ENCODE results near the gene CCNG1.
"Not testable (repeated sequence)": the region's sequence is repeated elsewhere in the genome, so short reads cannot be mapped to it uniquely, and the experiment has no call there.

The CCNG1 gene

GRCh38 chr5:163409384-163409783 lies 28.0 kb upstream of the CCNG1 start:
- Histone ChIP-seq H3K36me3 (ENCODE audit: control insufficient read depth, insufficient read depth, low read length, severe bottlenecking) (no peaks in the 10 kb centered on the region), H3K9me3 (ENCODE audit: control insufficient read depth, low read length) (no peaks in the 10 kb centered on the region), H3K4me3 (ENCODE audit: low read length) (no peak overlapping the region), H3K27me3 (replicated peaks; ENCODE audit: control insufficient read depth, insufficient read depth, low read length) (peaks cover 20% of the 10 kb centered on the region), H3K4me1 (ENCODE audit: control insufficient read depth, insufficient read depth, low read length) (peaks cover 15% of the 10 kb centered on the region), H3K9ac (ENCODE audit: low read length) (no peak overlapping the region)
- no peak for DNase-seq (ENCODE audit: low read depth)

GRCh38 chr5:163410505-163410904 lies 26.9 kb upstream of the CCNG1 start:
- H3K27me3 ChIP-seq (replicated peaks; ENCODE audit: control insufficient read depth, insufficient read depth, low read length), result peaks cover 28% of the 10 kb centered on the region
- H3K36me3 ChIP-seq (ENCODE audit: control insufficient read depth, insufficient read depth, low read length, severe bottlenecking), result no peaks in the 10 kb centered on the region

GRCh38 chr5:163415673-163416072 lies 21.7 kb upstream of the CCNG1 start:
- H3K27me3 ChIP-seq (replicated peaks; ENCODE audit: control insufficient read depth, insufficient read depth, low read length), result peaks cover 37% of the 10 kb centered on the region
- not testable (repeated sequence) for H3K9ac ChIP-seq (ENCODE audit: low read length); H3K9me3 ChIP-seq (ENCODE audit: control insufficient read depth, low read length); H3K4me3 ChIP-seq (ENCODE audit: low read length); H3K36me3 ChIP-seq (ENCODE audit: control insufficient read depth, insufficient read depth, low read length, severe bottlenecking); H3K4me1 ChIP-seq (ENCODE audit: control insufficient read depth, insufficient read depth, low read length); DNase-seq (ENCODE audit: low read depth)

More at GRCh38 chr5:163410505-163410904, 26.9 kb upstream of the CCNG1 start:
- DNase-seq (ENCODE audit: low read depth), result no peak
- Histone ChIP-seq H3K9me3 (ENCODE audit: control insufficient read depth, low read length) (no peaks in the 10 kb centered on the region), H3K9ac (ENCODE audit: low read length) (no peak overlapping the region), H3K4me1 (ENCODE audit: control insufficient read depth, insufficient read depth, low read length) (peaks cover 18% of the 10 kb centered on the region), H3K4me3 (ENCODE audit: low read length) (no peak overlapping the region)

- Histone ChIP-seq H3K4me3 (ENCODE audit: low read length) (no peak overlapping the region), H3K4me1 (ENCODE audit: control insufficient read depth, insufficient read depth, low read length) (no peaks in the 10 kb centered on the region), H3K27me3 (replicated peaks; ENCODE audit: control insufficient read depth, insufficient read depth, low read length) (no peaks in the 10 kb centered on the region), H3K9ac (ENCODE audit: low read length) (no peak overlapping the region), H3K9me3 (ENCODE audit: control insufficient read depth, low read length) (peaks cover 4% of the 10 kb centered on the region), H3K36me3 (ENCODE audit: control insufficient read depth, insufficient read depth, low read length, severe bottlenecking) (no peaks in the 10 kb centered on the region)
- DNase-seq (ENCODE audit: low read depth), result no peak
Observed at GRCh38 chr5:163424836-163425235, 12.6 kb upstream of the CCNG1 start.

GRCh38 chr5:163426128-163426527 lies 11.3 kb upstream of the CCNG1 start:
- H3K9ac ChIP-seq (ENCODE audit: low read length); H3K4me1 ChIP-seq (ENCODE audit: control insufficient read depth, insufficient read depth, low read length); H3K4me3 ChIP-seq (ENCODE audit: low read length); DNase-seq (ENCODE audit: low read depth); H3K27me3 ChIP-seq (replicated peaks; ENCODE audit: control insufficient read depth, insufficient read depth, low read length); H3K9me3 ChIP-seq (ENCODE audit: control insufficient read depth, low read length); H3K36me3 ChIP-seq (ENCODE audit: control insufficient read depth, insufficient read depth, low read length, severe bottlenecking): not testable (repeated sequence)

GRCh38 chr5:163432544-163432943 lies 4.9 kb upstream of the CCNG1 start:
- peaks cover 4% of the 10 kb centered on the region for H3K9me3 ChIP-seq (ENCODE audit: control insufficient read depth, low read length)
- H3K36me3 ChIP-seq (ENCODE audit: control insufficient read depth, insufficient read depth, low read length, severe bottlenecking), result no peaks in the 10 kb centered on the region
- H3K4me3 ChIP-seq (ENCODE audit: low read length), result no peak overlapping the region
- no peaks in the 10 kb centered on the region for H3K27me3 ChIP-seq (replicated peaks; ENCODE audit: control insufficient read depth, insufficient read depth, low read length)
- no peak for DNase-seq (ENCODE audit: low read depth)
- H3K4me1 ChIP-seq (ENCODE audit: control insufficient read depth, insufficient read depth, low read length), result peaks cover 6% of the 10 kb centered on the region
- no peak overlapping the region for H3K9ac ChIP-seq (ENCODE audit: low read length)

- no peak for DNase-seq (ENCODE audit: low read depth)
- Histone ChIP-seq H3K36me3 (ENCODE audit: control insufficient read depth, insufficient read depth, low read length, severe bottlenecking) (no peaks in the 10 kb centered on the region), H3K27me3 (replicated peaks; ENCODE audit: control insufficient read depth, insufficient read depth, low read length) (no peaks in the 10 kb centered on the region), H3K4me1 (ENCODE audit: control insufficient read depth, insufficient read depth, low read length) (peaks cover 6% of the 10 kb centered on the region), H3K9ac (ENCODE audit: low read length) (no peak overlapping the region), H3K9me3 (ENCODE audit: control insufficient read depth, low read length) (no peaks in the 10 kb centered on the region), H3K4me3 (ENCODE audit: low read length) (no peak overlapping the region)
Observed at GRCh38 chr5:163433271-163433670, 4.1 kb upstream of the CCNG1 start.

GRCh38 chr5:163434401-163434866 lies 3.0 kb upstream of the CCNG1 start:
- no peaks in the 10 kb centered on the region for H3K9me3 ChIP-seq (ENCODE audit: control insufficient read depth, low read length)
- no peak for DNase-seq (ENCODE audit: low read depth)
- no peak overlapping the region for H3K9ac ChIP-seq (ENCODE audit: low read length)
- peaks cover 4% of the 10 kb centered on the region for H3K36me3 ChIP-seq (ENCODE audit: control insufficient read depth, insufficient read depth, low read length, severe bottlenecking)
- H3K4me1 ChIP-seq (ENCODE audit: control insufficient read depth, insufficient read depth, low read length), result peaks cover 13% of the 10 kb centered on the region
- no peaks in the 10 kb centered on the region for H3K27me3 ChIP-seq (replicated peaks; ENCODE audit: control insufficient read depth, insufficient read depth, low read length)
- no peak overlapping the region for H3K4me3 ChIP-seq (ENCODE audit: low read length)

- Histone ChIP-seq H3K36me3 (ENCODE audit: control insufficient read depth, insufficient read depth, low read length, severe bottlenecking) (peaks cover 25% of the 10 kb centered on the region), H3K4me1 (ENCODE audit: control insufficient read depth, insufficient read depth, low read length) (peaks cover 34% of the 10 kb centered on the region), H3K27me3 (replicated peaks; ENCODE audit: control insufficient read depth, insufficient read depth, low read length) (no peaks in the 10 kb centered on the region), H3K4me3 (ENCODE audit: low read length) (peak overlapping the region; percentile 86), H3K9ac (ENCODE audit: low read length) (peak overlapping the region; percentile 98), H3K9me3 (ENCODE audit: control insufficient read depth, low read length) (no peaks in the 10 kb centered on the region)
- no peak for DNase-seq (ENCODE audit: low read depth)
Observed at GRCh38 chr5:163436515-163436914, 880 bp upstream of the CCNG1 start.

GRCh38 chr5:163437011-163437308 lies 435 bp upstream of the CCNG1 start:
- Histone ChIP-seq H3K27me3 (replicated peaks; ENCODE audit: control insufficient read depth, insufficient read depth, low read length) (no peaks in the 10 kb centered on the region), H3K36me3 (ENCODE audit: control insufficient read depth, insufficient read depth, low read length, severe bottlenecking) (peaks cover 29% of the 10 kb centered on the region), H3K4me3 (ENCODE audit: low read length) (peak overlapping the region; percentile 86), H3K4me1 (ENCODE audit: control insufficient read depth, insufficient read depth, low read length) (peaks cover 38% of the 10 kb centered on the region), H3K9me3 (ENCODE audit: control insufficient read depth, low read length) (no peaks in the 10 kb centered on the region), H3K9ac (ENCODE audit: low read length) (peak overlapping the region; percentile 98)
- no peak for DNase-seq (ENCODE audit: low read depth)

- Histone ChIP-seq H3K4me1 (ENCODE audit: control insufficient read depth, insufficient read depth, low read length) (peaks cover 38% of the 10 kb centered on the region), H3K27me3 (replicated peaks; ENCODE audit: control insufficient read depth, insufficient read depth, low read length) (no peaks in the 10 kb centered on the region), H3K4me3 (ENCODE audit: low read length) (peak overlapping the region; percentile 86), H3K36me3 (ENCODE audit: control insufficient read depth, insufficient read depth, low read length, severe bottlenecking) (peaks cover 49% of the 10 kb centered on the region), H3K9ac (ENCODE audit: low read length) (peak overlapping the region; percentile 36), H3K9me3 (ENCODE audit: control insufficient read depth, low read length) (no peaks in the 10 kb centered on the region)
- DNase-seq (ENCODE audit: low read depth), result peak; percentile 59
Observed at GRCh38 chr5:163439092-163439425, 1.7 kb downstream of the CCNG1 start.

- H3K9ac ChIP-seq (ENCODE audit: low read length), result no peak overlapping the region
- no peak for DNase-seq (ENCODE audit: low read depth)
- H3K4me3 ChIP-seq (ENCODE audit: low read length), result peak overlapping the region; percentile 86
- no peaks in the 10 kb centered on the region for H3K9me3 ChIP-seq (ENCODE audit: control insufficient read depth, low read length)
- H3K36me3 ChIP-seq (ENCODE audit: control insufficient read depth, insufficient read depth, low read length, severe bottlenecking), result peaks cover 68% of the 10 kb centered on the region
- H3K4me1 ChIP-seq (ENCODE audit: control insufficient read depth, insufficient read depth, low read length), result peaks cover 38% of the 10 kb centered on the region
- no peaks in the 10 kb centered on the region for H3K27me3 ChIP-seq (replicated peaks; ENCODE audit: control insufficient read depth, insufficient read depth, low read length)
Observed at GRCh38 chr5:163440954-163441353, 3.6 kb downstream of the CCNG1 start.
